GM21717 (cell line): ENCODE data around the gene ELMO1.

Experiments used
- ATAC-seq: cut with Tn5 transposase; IDR thresholded peaks from one replicate; pipeline ENCODE4 v1.9.1; 2021; ENCODE audit warnings: mild to moderate bottlenecking, moderate library complexity; ENCODE audit not compliant: unreplicated experiment

ELMO1 gene

GRCh38 chr7:37109016-37109683, 339.5 kb downstream of the ELMO1 start:
- ATAC-seq = no peak

DNA sequence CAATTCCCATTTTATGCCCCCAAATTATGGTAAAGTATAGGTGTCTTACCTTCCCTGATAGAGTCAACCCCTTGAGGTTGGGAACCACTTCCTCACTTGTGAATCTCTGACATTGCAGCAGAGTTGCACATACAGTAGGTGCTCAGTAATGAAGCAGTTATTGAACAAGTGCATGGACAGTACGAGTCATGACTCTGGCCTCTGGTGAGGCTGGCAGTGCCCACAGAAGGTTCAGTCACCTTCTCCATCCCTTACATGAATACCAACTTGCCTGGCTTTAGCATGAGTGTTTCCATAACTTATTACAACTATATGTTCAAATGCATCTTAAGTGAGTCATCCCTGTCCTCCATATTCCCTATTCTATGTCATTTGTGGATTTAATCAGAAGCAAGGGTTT, 340.0 kb downstream of the ELMO1 start:
- ATAC-seq = no peak

- no peak for ATAC-seq
Measured at GRCh38 chr7:37107047-37107750, 341.5 kb downstream of the ELMO1 start.

DNA sequence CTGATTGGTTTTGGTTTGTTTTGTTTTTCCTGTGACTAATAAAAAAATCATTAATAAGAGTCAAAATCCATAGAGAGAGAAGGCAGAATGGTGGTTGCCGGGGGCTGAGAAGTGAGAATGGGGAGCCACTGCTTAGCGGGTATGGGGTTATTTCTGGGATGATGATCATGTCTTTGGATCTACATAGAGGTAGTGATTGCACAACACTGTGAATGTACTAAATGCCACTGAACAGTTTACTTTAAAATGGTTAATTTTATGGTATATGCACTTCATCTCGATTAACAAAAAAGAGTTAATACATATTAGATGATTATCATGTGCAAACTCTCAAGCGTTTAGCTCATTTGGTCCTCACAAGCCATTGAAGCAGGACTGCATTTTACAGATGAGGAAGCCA, 342.9 kb downstream of the ELMO1 start:
- no peak for ATAC-seq

DNA sequence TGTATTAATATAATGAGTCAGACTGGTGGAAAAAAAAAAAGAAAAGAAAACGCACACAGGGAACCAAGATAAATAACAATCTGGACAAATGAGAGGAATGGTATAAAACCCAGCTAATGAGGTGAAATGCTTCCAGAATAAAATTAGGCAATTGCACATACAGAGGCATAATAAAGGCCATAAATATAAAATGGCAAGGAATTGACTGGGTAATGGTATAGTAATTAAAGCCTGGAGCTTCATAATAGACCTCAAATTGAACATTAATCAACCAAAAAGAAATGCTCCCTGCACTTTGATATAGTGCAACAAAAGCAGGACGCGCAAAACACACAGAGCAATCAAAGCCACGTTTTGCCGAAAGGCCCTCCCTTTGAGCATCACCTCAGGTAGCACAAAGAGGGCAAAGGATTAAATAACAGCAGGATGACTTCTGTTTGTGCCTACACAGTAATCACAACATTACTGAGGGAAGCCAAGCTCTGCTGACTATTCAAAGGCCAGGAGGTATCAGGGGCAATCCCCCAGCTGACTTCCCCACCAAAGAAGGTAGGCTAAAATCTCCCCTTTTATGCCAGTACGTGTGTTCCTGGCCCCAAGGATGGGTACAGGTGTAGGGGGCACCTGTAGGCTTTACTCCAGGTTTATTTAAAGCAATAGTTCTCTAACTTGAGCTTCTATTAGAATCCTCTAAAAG, 343.7 kb downstream of the ELMO1 start:
- no peak for ATAC-seq

GRCh38 chr7:37102518-37103137, 346.0 kb downstream of the ELMO1 start:
- ATAC-seq = no peak

GRCh38 chr7:37100735-37101331, 347.8 kb downstream of the ELMO1 start:
- ATAC-seq = no peak

GRCh38 chr7:37098762-37099161, 349.9 kb downstream of the ELMO1 start:
- no peak for ATAC-seq

DNA sequence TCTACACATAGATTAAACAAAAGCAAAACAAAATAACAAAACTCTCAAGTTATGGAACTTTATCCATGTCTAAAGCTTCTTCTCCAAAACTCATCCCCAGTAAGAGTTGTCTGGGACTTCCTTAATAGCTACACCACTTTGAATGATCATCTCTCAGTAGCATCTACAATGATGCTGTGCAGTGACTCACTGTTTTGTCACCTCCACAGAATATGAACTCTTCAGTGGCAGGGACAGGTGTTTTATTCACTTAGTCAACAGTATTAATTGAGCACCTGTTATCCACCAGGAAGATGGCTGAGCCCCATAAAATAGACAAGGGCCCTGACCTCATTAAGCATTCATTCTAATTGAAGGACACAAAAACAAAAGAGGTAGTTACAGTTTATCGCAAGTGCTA, 350.7 kb downstream of the ELMO1 start:
- no peak for ATAC-seq

DNA sequence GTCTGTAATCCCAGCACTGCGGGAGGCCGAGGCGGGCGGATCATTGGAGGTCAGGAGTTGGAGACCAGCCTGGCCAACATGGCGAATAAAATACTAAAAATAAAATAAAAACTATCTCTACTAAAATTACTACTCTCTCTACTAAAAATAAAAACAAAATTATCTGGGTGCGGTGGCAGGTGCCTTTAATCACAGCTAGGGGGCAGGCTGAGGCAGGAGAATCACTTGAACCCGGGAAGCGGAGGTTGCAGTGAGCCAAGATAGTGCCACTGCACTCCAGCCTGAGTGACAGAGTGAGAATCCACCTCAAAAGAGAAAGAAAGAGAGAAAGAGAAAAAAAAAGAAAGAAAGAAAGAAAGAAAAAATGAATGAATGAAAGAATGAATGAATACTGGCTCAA, 351.4 kb downstream of the ELMO1 start:
- ATAC-seq = no peak

GRCh38 chr7:37096341-37096740, 352.3 kb downstream of the ELMO1 start:
- ATAC-seq = no peak

GRCh38 chr7:37095122-37095521, 353.5 kb downstream of the ELMO1 start:
- ATAC-seq = no peak

- ATAC-seq = no peak
Measured at GRCh38 chr7:37093257-37093656, 355.4 kb downstream of the ELMO1 start.

DNA sequence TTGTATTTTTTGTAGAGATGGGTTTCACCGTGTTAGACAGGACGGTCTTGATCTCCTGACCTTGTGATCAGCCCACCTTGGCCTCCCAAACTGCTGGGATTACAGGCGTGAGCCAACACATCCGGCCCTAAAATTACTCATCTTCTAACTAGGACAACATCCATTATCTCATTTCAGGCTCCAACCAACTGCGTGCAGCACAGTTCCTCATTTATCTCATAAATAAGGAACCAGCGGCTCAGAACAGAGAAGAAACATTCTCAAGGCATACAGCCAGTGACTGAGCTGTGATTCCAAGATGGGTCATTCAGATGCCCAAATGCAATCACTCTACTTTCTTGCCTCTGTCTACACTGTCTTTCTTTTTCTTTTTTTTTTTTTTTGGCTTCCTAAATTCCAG, 356.1 kb downstream of the ELMO1 start:
- no peak for ATAC-seq

- ATAC-seq = no peak
Measured at GRCh38 chr7:37089972-37090371, 358.7 kb downstream of the ELMO1 start.

DNA sequence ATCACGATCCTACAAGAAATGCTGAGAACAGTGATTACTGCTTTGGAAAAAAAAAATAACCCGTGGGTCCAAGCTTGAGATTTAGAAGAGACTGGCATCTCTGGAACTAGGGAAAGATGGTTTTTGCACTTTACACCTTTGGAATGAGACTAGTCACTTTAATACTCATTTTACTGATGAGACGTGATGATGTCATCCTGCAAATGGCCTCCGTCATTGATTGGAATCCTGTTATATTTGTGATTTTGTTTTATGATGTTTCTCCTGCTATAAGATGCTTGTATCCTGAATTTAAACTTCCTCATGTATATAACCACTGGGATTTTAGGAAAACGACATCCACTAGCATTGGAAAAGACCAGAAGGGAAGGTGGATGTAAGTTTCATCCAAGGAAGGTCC, 363.1 kb downstream of the ELMO1 start:
- no peak for ATAC-seq

- ATAC-seq = no peak
Measured at GRCh38 chr7:37084303-37084702, 364.4 kb downstream of the ELMO1 start.

DNA sequence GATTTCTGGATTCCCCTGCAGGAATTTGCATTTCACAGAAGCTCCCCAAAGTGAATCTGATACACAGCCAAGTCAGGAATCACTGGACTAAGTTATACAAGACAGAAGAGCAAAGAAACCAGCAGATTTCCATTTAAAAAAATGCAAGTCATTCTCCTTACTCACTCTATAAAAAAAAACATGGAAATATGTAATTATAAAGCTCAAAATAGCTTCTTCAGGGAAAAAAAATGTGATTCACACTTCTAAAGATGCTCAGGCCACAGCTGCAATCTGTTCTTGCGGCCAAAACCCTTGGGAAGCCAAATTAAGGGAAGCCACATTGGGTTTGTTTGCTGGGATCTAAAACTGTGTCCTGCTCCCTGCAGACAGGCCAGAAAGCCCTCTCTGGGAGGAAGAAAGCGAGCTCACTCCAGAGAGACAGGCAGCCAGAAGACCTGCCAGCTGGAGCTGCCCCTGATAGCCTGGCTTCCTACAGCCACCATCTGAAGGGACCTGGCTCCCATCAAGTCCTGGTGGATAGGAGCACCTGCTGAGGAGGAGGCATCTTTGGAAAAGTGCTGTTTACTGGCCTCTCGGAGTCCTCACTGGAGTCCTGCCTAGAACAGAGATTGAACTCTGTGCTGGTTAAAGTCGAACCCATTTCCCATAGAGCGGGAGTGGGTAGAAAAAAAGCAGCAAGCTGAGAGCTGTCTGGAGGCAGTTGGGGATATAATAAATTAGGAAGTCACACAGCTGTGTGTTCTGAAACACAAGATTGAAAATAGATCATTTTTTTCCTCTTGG, 365.2 kb downstream of the ELMO1 start:
- no peak for ATAC-seq

DNA sequence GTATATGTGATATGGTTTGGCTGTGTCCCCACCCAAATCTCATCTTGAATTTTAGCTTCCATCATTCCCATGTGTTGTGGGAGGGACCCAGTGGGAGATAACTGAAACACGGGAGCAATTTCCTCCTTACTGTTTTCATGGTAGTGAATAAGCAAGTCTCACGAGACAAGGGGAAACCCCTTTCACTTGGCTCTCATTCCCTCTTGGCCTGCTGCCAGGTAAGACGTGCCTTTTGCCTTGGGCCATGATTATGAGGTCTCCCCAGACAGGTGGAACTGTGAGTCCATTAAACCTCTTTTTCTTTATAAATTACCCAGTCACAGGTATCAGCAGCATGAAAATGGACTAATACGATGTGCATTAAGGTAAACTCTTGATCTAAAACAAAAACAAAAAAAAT, 367.2 kb downstream of the ELMO1 start:
- no peak for ATAC-seq

DNA sequence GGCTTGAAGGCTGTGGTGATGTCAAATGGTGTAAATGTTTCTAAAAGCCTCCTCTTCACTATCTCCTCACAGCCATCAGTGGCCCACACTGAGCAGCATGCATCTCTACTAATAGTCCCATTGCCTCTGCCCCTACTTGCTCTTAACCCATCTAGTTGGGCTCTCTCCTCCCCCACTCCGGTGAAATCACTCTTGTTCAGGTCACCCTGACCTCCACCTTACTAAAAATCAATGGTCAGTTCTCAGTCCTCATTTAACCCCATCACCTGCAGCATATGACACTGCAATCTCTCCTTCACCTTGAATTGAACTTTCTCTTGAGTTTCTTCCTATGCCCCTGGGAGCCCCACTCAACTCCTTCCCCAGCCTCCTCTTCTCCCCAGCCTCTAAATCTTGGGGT, 369.2 kb downstream of the ELMO1 start:
- ATAC-seq = no peak

- no peak for ATAC-seq
Measured at GRCh38 chr7:37076668-37077067, 372.0 kb downstream of the ELMO1 start.
